ENCODE data around the gene IHH.
A peak's percentile ranks its signal among the peaks of the same experiment; 100 is the strongest.

Gene IHH

GRCh38 chr2:219073413-219074129 is 12.8 kb upstream of the IHH start:
- DNase-seq (ENCODE audit: low spot score), result peak; percentile 66

DNA sequence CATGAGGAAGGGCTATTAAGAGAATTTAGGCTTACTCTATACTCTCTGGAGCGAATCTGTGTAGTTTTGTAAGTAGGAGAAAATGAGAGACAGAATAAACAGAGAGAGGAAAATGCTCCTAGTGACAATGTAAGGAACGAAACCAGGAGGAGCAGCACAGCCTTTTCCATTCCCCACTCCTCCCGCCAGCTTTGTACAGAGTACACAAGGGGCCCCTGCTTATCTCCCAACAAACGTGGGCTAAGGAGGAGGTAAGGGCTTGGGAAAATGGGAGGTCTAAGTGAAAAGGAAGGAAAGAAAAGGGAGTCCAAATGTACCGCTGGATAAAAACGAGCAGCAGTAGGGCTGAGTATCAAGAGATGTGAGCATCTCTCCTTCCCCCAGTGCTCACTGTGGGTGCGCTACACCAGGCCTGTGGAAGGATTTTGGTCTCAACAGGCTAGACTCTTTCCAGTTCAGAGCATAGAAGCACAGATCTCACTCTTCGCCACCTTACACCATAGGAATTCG is 12.1 kb upstream of the IHH start:
- DNase-seq (ENCODE audit: low spot score), result no peak

DNA sequence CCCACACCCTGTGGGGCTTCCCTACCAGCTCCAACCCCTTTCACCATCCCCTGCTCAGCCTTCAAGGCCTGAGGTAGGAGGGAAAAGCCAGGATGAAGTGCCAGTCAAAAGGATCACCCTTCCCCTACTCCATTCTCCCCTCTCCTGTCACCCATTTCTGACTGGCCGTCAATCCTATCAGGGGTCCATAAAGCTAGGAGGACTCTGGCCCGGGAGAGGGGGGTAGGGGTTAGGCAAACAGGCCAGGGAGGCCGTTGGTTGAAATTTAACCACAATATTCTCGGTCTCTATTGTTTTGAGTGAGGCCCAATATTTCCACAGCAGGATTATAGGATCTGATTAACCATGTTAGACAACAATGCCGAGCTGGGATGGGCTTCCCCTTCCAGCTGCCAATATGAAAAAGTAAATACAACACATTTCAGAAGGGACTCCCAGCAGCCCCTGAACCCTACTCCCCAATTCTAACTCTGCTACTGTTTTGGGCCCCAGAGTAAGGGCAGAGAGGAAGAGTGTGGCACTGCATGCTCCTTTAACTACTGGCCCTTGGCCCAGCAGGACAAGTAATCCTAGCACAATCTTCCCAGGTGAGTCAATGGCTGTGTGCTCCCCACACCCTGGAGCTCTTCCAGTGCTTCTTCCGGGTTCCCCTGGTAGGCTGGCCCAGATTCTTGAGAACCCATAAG is 10.6 kb upstream of the IHH start:
- peak; percentile 47 for DNase-seq (ENCODE audit: low spot score)

DNA sequence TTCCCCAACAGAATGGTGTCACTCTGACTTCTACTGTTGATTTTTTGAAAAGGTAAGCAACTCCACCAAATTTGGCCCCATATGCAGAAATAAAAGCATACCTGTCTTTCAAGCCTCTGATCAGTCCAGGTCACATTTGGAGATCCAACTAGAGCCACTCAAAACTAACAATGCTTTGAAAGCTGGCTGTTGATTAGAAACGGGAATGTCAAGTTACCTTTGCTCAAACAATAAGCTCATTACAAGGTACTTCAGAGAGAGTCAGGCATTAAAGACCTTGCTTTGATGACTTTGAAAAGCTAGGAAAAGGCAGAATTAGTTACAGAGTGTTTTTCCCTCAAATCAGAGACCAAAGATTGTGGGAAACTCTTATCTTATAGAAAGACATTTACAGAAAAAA is 4.8 kb upstream of the IHH start:
- no peak for DNase-seq (ENCODE audit: low spot score)

GRCh38 chr2:219062081-219062480 is 1.4 kb upstream of the IHH start:
- DNase-seq (ENCODE audit: low spot score), result no peak

DNA sequence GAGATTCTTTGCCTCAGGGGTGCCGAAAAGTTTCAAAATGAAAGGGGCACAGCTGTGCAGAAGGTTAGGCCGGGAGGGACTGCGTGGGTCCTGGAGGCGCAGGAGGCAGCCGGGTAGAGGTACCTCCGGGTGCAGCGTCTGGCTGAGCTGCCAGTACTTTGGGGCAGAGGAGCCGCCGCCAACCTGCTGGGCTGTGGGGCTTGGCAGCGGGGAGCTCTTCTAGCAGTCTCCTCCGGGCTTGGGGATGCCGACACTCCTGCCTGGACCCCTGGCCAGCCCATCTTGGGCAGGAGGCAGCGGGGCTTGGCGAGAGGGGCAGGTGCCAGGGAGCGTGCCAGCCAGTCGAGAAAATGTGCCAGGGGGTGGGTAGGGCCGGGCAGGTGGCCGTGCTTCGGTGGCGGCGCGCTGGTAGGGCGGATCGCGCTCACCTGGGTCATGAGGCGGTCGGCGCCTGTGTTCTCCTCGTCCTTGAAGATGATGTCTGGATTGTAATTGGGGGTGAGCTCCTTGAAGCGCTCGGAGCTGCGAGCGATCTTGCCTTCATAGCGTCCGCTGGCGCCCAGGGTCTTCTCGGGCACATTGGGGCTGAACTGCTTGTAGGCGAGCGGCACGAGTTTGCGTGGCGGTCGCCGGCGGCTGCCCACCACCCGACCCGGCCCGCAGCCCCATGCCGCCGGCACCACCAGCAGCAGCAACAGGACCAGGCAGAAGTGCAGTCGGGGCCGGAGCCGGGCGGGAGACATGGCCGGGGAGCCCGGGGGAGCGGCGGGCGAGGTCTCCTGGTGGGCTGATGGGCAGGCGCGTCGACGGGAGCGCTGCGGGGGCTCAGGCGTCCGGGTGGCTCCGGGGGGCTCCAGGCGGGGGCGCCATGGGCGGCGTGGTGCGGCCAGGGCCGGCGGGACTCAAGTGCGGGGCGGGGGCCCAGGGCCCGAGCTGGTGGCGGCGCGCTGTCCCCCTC is 717 bp downstream of the IHH start:
- DNase-seq (ENCODE audit: low spot score), result peak; percentile 28

DNA sequence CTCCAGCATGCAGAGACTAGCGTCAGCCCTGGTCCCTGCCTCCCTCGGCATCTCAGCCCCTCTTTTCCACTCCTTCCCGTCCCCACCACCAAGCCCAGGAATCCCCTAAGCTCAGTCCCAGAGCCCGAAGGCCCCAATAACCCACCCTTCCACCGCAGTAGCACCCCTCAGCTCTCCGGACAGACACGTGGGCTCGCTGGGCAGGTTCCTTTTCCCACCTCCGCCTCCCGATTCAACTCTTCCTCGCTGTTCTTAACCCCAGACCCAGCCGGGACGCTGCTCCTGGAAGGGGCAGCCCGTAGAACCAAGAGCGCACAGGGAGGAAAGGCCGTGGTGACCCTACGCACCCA is 1.4 kb downstream of the IHH start:
- no peak for DNase-seq (ENCODE audit: low spot score)

GRCh38 chr2:219058541-219059374 is 2.0 kb downstream of the IHH start:
- peak; percentile 83 for DNase-seq (ENCODE audit: low spot score)

GRCh38 chr2:219057709-219058540 is 2.8 kb downstream of the IHH start:
- peak; percentile 94 for DNase-seq (ENCODE audit: low spot score)

DNA sequence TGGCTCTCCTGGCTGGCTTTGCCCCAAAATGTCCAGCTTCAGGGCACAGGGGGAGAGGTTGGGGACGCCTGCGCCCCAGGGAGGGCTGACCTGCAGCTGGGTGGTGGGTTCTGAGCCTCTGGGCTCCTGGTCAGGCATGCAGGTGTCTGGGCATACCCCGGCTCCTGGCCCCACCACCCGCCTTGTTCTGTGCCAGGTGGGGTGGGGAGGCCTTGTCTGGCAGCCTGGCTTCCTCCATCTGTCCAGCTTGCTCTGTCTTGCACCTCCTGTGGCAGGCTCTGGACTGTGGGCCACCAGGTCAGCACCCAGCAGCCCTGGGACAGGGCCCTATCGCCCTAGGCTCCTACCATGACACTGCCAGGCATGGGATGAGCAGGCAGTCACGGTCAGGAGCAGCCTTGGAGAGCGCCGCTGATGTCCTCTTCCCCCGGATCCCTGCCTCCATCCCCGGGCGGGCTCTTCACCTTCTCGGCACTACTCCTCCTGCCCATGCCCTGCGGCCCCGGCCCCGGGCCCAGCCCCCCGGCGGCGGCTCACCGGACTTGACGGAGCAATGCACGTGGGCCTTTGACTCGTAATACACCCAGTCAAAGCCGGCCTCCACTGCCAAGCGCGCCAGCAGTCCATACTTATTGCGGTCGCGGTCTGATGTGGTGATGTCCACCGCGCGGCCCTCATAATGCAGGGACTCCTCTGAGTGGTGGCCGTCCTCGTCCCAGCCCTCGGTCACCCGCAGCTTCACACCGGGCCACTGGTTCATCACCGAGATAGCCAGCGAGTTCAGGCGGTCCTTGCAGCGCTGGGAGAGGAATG is 3.6 kb downstream of the IHH start:
- DNase-seq (ENCODE audit: low spot score), result no peak

- no peak for DNase-seq (ENCODE audit: low spot score)
Measured at GRCh38 chr2:219056176-219056895, 4.4 kb downstream of the IHH start.

DNA sequence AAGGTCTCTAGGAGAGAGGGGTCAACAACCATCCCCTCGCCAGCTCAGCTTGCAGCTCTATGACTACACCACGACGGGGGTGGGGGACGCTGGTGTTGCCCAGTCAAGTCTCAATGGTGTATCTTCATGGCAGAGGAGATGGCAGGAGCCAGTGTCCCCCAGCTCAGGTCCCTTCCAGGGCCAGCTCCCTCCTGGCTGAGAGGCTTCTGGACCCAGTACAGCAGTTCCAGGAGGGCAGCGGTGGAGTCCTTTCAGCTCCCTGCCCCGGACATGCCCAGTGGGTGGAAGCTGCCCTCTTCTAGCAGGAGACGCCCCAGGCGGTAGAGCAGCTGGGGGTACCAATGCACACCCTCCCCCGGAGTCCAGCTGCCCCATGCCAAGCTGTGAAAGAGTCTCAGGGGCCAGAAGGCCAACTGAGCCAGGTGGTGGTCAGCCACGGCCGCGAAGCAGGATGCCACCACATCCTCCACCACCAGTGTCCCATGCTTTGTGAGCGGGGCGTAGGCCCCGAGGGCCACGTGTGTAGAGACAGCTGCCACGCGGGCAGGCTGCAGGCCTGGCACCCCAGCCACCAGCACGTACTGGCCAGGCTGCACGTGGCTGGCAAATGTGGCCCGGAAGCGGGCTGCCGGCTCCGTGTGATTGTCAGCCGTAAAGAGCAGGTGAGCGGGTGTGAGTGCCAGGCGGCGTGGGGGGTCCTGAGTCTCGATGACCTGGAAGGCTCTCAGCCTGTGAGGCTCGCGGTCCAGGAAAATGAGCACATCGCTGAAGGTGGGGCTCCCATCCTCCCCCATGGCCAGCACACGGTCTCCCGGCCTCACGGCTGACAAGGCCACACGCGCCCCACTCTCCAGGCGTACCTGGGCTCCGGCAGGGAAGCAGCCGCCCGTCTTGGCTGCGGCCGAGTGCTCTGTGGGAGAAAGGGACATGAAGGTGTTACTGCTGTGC is 5.5 kb downstream of the IHH start:
- DNase-seq (ENCODE audit: low spot score), result no peak

DNA sequence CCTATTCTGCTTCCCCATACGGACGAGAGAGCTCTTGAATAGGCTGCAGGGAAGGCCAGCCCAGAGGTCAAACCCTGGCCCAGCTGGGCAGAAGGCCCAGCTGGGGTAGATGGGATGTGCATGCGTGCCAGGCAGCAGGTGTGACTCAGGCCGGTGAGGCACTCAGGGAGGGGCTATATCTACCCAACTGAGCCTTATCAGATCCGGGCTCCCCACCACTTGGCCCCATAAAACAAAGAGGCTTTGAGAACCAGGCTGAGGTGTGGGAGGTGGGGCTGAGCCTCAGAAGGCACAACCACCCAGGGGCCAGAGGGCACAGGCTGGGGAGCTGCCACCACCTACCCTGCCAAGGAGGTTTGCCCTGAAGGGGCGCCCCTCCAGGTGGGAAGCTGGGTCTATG is 11.4 kb downstream of the IHH start:
- no peak for DNase-seq (ENCODE audit: low spot score)

- peak; percentile 59 for DNase-seq (ENCODE audit: low spot score)
Measured at GRCh38 chr2:219045937-219046550, 14.7 kb downstream of the IHH start.

GRCh38 chr2:219042750-219043149 is 18.0 kb downstream of the IHH start:
- no peak for DNase-seq (ENCODE audit: low spot score)

GRCh38 chr2:219042157-219042556 is 18.6 kb downstream of the IHH start:
- DNase-seq (ENCODE audit: low spot score), result no peak

DNA sequence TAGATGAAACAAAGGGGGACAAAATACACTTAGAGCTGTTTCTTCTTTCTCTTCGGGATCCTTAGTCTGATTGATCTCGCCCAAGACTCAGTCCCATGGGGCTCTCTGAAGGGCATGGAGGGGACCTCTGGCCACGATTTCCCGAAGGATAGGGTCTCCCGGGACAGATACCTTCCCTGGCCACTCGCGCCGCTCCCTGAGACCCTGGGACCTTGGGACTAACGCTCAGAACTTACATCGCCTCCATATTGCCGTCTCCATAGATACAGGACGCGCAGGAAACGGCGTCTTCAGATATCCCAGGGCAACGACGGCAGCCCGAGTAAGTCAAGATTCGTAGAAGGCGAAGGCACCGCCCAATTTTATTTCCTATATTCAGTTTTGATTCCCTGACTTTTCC is 19.5 kb downstream of the IHH start, which contains the start of gene CFAP65:
TSS of gene CFAP65 (minus strand) at position 265 of the 400 bp plus-strand sequence. CDS start 2,468 bp downstream, outside the sequence.
- DNase-seq (ENCODE audit: low spot score), result peak; percentile 80

All from GM03348 (cell line).